ENCODE data around the gene PTPRD.

GRCh38 chr9:9305600-9305999, 1307.2 kb downstream of the PTPRD start:
- no peak for TF ChIP-seq CTCF (IDR thresholded peaks at IDR 0.05; ENCODE audit: insufficient read depth, low read length, poor library complexity, severe bottlenecking)
- no peak for TF ChIP-seq EZH2phosphoT487 (conservative IDR thresholded peaks at IDR 0.05; ENCODE audit: low read length)
